Kidney epithelial cell (primary cell): ENCODE data around the gene CYTH1. TPM values are rescaled to one million over a fixed set of nuclear protein-coding genes. Genes with fewer than 3 reads are reported as not detected.
"Not testable (repeated sequence)": the region's sequence is repeated elsewhere in the genome, so short reads cannot be mapped to it uniquely, and the experiment has no call there.

ENCODE experiments used
- DNase-seq: peaks from one replicate; pipeline ENCODE4 v3.0.0-alpha.2; 2010; ENCODE audit warnings: low read depth
- H3K27me3 ChIP-seq: 2 replicates; pipeline ENCODE4 v1.6.0; 2011; ENCODE audit warnings: low read length; ENCODE audit not compliant: control insufficient read depth, insufficient read depth
- H3K36me3 ChIP-seq: 2 replicates; pipeline ENCODE4 v1.5.1; 2011; ENCODE audit warnings: low read length; ENCODE audit not compliant: control insufficient read depth, insufficient read depth
- H3K4me3 ChIP-seq: 2 replicates; pipeline ENCODE4 v1.5.1; 2011; ENCODE audit warnings: low read depth, mild to moderate bottlenecking, control low read depth, low read length
- CTCF ChIP-seq: IDR thresholded peaks from 2 replicates; pipeline ENCODE4 v1.5.1; 2011; ENCODE audit warnings: mild to moderate bottlenecking, moderate library complexity, low read length, control low read depth, inconsistent platforms; ENCODE audit not compliant: insufficient read depth, poor library complexity, severe bottlenecking
- total RNA-seq: library from RNA; depleted of rRNA; stranded (reverse); fragments of >200 nt; gene quantifications from 2 replicates; pipeline ENCODE4 v1.2.3, GENCODE V29; 2015

The CYTH1 gene
- total RNA-seq, 1 donor from 2014 or later, result 34.1 TPM

- no peak for DNase-seq
- no peak for TF ChIP-seq CTCF
- H3K36me3 ChIP-seq, result no peaks in the 10 kb centered on the region
- H3K4me3 ChIP-seq, result no peak overlapping the region
- H3K27me3 ChIP-seq, result no peaks in the 10 kb centered on the region
Measured at GRCh38 chr17:78672005-78672404, 110.1 kb downstream of the CYTH1 start.

- DNase-seq, H3K36me3 ChIP-seq, H3K27me3 ChIP-seq, H3K4me3 ChIP-seq: not testable (repeated sequence)
Measured at GRCh38 chr17:78671726-78672001, 110.4 kb downstream of the CYTH1 start.

- H3K36me3 ChIP-seq, result no peaks in the 10 kb centered on the region
- no peaks in the 10 kb centered on the region for H3K27me3 ChIP-seq
- H3K4me3 ChIP-seq, result no peak overlapping the region
- DNase-seq, result no peak
- no peak for TF ChIP-seq CTCF
Measured at GRCh38 chr17:78670850-78671725, 111.0 kb downstream of the CYTH1 start.

GRCh38 chr17:78669975-78670518 is 112.0 kb downstream of the CYTH1 start:
- Histone ChIP-seq H3K36me3 (no peaks in the 10 kb centered on the region), H3K4me3 (no peak overlapping the region), H3K27me3 (no peaks in the 10 kb centered on the region)
- DNase-seq, result no peak
- no peak for TF ChIP-seq CTCF

GRCh38 chr17:78669256-78669974 is 112.7 kb downstream of the CYTH1 start:
- TF ChIP-seq CTCF, result no peak
- H3K4me3 ChIP-seq, result no peak overlapping the region
- no peak for DNase-seq

GRCh38 chr17:78668847-78669246 is 113.2 kb downstream of the CYTH1 start:
- DNase-seq, result no peak
- Histone ChIP-seq H3K36me3 (no peaks in the 10 kb centered on the region), H3K27me3 (no peaks in the 10 kb centered on the region), H3K4me3 (no peak overlapping the region)
- no peak for TF ChIP-seq CTCF

More at GRCh38 chr17:78669256-78669974, 112.7 kb downstream of the CYTH1 start:
- H3K27me3 ChIP-seq, result no peaks in the 10 kb centered on the region
- H3K36me3 ChIP-seq, result no peaks in the 10 kb centered on the region
